ENCODE results near the gene ARID5A.
A peak's percentile ranks its signal among the peaks of the same experiment; 100 is the strongest.

ARID5A gene

GRCh38 chr2:96506907-96507240, 29.7 kb upstream of the ARID5A start:
- DNase-seq: no peak

- DNase-seq: peak; percentile 51
These were observed 28.5 kb upstream of the ARID5A start for GRCh38 chr2:96507957-96508520.

GRCh38 chr2:96508521-96509113, 27.9 kb upstream of the ARID5A start:
- no peak for DNase-seq

- peak; percentile 79 for DNase-seq
These were observed 27.3 kb upstream of the ARID5A start for GRCh38 chr2:96509114-96509846.

- no peak for DNase-seq
These were observed 26.7 kb upstream of the ARID5A start for GRCh38 chr2:96509847-96510230.

- no peak for DNase-seq
These were observed 25.5 kb upstream of the ARID5A start for GRCh38 chr2:96510931-96511595.

GRCh38 chr2:96511851-96512250, 24.7 kb upstream of the ARID5A start:
- no peak for DNase-seq

- DNase-seq: no peak
These were observed 24.2 kb upstream of the ARID5A start for GRCh38 chr2:96512341-96512740.

GRCh38 chr2:96514521-96514920, 22.0 kb upstream of the ARID5A start:
- DNase-seq: no peak

- DNase-seq: no peak
These were observed 19.5 kb upstream of the ARID5A start for GRCh38 chr2:96517079-96517478.

GRCh38 chr2:96520231-96520630, 16.3 kb upstream of the ARID5A start:
- no peak for DNase-seq

- no peak for DNase-seq
These were observed 15.9 kb upstream of the ARID5A start for GRCh38 chr2:96520697-96521096.

- DNase-seq: no peak
These were observed 15.3 kb upstream of the ARID5A start for GRCh38 chr2:96521219-96521618.

GRCh38 chr2:96522304-96523203, 14.0 kb upstream of the ARID5A start:
- DNase-seq: no peak

- DNase-seq: no peak
These were observed 12.7 kb upstream of the ARID5A start for GRCh38 chr2:96523659-96524481.

GRCh38 chr2:96524482-96525210, 11.9 kb upstream of the ARID5A start:
- no peak for DNase-seq

- DNase-seq: no peak
These were observed 11.4 kb upstream of the ARID5A start for GRCh38 chr2:96525211-96525507.

GRCh38 chr2:96526101-96526591, 10.4 kb upstream of the ARID5A start:
- DNase-seq: no peak

- no peak for DNase-seq
These were observed 9.8 kb upstream of the ARID5A start for GRCh38 chr2:96526615-96527285.

- no peak for DNase-seq
These were observed 9.1 kb upstream of the ARID5A start for GRCh38 chr2:96527286-96528005.

Measured in NCI-H2107 (cell line).